NCI-H1092 (cell line): ENCODE measurements around the gene FAM20A.
"Not testable (repeated sequence)": the region's sequence is repeated elsewhere in the genome, so short reads cannot be mapped to it uniquely, and the experiment has no call there.

Experiments used
- DNase-seq: peaks from one replicate; lab custom pipeline; 2025; lab: John Stamatoyannopoulos, UW

FAM20A gene

GRCh38 chr17:68589086-68589485 is 12.1 kb downstream of the FAM20A start:
- no peak for DNase-seq

DNA sequence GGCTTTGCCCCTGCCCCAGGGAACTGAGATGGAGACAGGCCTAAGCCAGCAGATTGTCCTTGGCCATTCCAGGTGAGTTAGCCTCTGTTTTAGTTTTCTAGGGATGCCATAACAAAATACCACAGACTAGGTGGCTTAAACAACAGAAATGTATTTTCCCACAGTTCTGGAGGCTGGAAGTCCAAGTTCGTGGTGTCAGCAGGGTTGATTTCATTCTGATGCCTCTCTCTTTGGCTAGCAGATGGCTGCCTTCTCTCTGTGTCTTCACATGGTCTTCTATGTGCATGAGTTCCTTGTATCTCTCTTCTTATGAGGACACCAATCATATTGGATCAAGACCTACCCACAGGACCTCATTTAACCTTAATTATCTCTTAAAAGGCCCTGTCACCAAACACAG is 12.8 kb downstream of the FAM20A start:
- no peak for DNase-seq

- no peak for DNase-seq
Observed at GRCh38 chr17:68587847-68588246, 13.3 kb downstream of the FAM20A start.

- no peak for DNase-seq
Observed at GRCh38 chr17:68587026-68587425, 14.1 kb downstream of the FAM20A start.

DNA sequence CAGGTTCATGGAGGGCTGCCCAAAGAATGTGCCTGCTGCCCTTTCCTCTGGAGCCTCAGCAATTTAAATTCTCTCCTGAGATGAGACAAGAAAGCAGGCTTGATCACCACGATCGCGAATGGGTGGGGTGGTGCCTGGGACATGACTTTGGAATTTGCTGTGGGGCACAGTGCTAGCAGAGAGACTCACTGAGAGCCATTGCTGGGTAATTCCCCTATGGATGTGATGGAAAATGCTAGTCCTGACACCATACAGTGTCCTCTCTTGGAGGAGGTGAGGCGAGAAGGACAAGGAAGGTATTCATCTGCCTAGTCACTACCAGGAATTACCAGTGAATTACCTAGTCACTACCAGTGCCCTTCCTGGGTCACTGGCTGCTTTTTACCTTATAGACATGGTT is 15.5 kb downstream of the FAM20A start:
- no peak for DNase-seq

DNA sequence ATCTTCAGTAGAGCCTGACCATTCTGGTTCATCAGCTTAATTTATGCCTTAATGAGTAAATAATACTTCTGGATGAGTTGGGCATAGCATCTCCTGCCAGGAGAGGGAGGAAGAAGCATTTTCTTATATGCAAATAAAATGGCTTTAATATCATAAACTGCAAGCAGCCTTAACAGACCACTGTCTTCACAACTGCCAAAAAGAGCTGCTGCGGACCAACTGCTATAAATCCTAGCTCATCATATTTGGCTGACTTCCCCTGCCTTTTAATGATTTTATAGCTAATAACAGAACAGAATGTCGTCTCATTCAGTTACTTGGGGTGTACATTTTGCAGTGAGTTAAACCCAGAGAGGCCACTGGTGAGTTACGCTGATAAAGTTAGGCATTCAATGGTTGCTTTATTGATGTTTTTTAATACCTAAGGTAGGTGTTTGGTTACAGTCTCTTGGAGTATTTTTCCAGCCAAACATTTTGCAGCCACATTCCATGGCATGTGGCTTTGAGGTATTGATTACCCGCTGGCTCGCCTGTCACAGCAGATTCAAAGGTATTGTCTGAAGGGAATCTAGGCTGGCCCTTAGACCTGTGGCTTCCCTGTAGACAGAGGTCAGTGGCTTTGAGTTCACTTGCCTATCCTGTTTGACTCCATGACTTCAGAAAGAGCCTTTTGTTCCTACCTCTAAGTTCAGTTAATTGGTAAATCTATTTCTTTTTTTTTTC is 16.4 kb downstream of the FAM20A start:
- DNase-seq: no peak

DNA sequence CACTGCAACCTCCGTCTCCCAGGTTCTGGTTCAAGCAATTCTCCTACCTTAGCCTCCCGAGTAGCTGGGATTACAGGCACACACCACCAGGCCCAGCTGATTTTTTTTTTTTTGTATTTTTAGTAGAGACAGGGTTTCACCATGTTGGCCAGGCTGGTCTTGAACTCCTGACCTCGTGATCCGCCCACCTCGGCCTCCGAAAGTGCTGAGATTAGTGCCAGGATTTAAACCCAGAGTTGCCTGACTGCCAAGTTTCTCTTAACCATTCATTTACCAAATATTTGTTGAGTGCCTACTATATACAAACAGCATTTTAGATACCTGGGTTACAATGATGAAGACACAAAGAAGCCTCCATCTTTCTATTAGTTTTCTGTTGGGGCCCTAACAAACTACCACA is 18.3 kb downstream of the FAM20A start:
- not testable (repeated sequence) for DNase-seq

DNA sequence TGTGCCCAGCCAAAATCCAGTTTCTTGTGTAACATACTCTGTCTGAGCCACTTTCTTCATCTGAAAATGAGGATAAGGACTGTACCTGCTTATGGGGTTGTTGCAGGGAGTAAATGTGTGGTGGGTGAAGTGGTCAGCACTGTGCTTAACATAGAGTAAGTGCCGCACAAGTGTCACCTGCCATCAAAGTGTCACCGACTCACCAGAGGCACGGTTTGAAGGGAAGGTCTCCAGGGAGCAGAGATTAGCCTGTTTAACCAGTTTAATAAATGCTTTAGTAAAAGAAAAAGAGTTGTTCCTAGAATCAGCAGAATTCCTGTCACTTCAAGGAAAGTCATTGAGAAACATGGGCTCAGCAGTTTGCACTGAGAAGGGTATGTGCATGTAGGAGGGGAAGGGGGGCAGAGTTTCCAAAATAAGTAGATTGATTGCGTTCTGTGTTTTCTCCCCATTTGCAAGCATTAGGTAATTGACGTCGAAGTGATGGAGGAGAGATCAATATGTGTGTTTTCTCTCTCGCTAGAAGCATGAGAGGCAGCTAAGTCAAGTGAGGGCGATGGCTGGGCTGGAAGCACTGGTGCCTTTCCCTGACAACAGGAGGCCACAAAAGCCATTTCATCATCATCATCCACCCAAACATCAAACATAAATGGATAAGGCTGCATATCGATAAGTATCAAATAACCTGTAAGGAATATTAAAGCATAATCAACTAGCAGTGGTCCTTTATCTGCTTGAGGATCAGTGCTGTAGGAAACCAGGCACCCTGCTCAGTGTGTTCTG is 19.1 kb downstream of the FAM20A start:
- DNase-seq: no peak

DNA sequence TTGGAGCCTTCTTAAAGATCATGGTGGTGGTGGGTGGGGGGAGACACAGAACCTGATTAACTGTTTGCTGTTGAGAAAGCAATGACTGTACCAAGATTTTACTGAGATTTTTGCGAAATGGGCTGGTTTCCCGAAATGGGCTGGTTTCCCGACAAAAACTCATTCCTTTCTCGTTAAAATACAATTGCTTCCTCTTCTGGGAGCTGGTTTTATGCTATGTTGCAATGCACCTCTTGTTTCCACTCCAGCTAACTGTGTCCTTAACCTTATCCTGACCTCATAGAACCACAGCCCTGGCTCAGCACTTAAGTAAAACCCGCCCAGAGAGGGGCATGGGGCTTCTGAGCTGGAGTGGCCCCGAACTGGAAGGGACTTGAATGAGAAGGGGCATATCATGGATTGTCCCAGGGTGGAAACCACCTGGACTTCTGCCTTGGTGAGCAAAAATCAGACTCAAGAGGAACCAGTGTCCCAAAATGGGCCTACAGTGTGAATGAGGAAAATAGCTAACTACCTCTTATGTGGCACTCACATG is 20.9 kb downstream of the FAM20A start:
- DNase-seq: no peak

DNA sequence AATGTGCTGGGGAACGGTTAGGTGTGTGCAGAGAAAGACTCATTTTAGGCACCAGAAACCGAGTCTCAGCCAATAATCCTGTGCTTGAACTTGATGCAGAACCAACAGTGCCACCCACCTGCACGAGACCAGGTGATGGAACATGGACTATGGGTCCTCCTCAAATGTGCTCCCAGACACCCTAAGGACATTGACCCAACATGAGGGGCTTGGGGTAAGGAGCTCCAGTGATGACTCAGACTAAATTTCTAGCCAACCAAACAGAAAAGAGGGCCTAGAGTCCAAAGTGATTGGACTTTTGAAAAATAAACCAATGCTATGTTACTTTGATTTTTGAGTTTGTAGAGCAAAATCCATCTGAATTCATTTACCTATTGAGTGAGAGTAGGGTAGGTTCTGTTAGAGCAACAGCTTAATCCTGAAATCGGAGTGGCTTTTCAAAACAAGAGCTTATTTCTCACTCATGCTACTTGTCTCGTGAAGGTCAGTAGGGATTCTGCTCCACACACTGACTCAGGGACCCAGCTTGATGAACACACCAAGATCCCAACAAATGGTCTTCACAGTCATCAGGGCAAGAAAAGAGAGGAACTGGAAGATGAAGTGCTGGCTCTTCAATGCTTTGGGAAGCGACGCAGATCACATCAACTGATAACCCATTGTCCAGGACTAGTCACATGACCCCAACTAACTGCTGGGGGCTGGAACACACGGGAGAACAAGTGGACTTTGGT is 21.8 kb downstream of the FAM20A start:
- DNase-seq: no peak

DNA sequence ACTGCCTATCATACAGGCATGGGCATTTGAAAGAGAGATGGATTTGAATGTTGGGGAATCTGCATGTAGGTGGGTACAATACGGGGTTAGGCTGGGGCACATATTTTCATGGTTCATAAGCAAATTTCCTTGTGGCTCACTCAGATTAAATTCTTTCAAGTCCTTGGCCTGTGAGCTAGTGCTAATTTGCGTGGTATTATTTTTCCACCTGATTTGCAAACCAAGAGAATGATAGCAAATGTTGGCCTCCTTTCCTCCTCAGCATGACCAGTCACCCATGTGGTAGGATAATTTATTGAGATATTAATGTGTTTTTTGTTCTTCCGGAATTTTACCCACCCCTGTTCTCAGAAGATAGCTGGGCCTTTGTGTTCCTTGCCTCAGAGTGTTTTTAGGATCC is 22.9 kb downstream of the FAM20A start:
- DNase-seq: no peak

DNA sequence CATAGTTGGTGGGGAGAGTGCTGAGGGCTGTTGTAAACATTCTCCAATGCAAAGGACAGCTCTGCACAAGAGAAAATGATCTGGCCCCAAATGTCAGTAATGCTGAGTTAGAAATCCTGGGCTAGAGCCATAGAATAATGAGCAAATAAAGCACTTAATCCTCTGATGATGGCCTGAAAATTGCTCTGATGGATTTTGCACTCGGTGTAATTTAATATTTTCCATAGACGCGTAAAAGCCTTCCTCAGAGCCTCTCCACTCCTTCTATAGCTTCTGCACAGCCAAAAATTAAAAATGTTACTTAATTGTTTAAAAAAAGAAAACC is 23.7 kb downstream of the FAM20A start:
- peak; percentile 27 for DNase-seq

GRCh38 chr17:68576811-68577496 is 24.2 kb downstream of the FAM20A start:
- DNase-seq: no peak

- DNase-seq: no peak
Observed at GRCh38 chr17:68576137-68576536, 25.0 kb downstream of the FAM20A start.

DNA sequence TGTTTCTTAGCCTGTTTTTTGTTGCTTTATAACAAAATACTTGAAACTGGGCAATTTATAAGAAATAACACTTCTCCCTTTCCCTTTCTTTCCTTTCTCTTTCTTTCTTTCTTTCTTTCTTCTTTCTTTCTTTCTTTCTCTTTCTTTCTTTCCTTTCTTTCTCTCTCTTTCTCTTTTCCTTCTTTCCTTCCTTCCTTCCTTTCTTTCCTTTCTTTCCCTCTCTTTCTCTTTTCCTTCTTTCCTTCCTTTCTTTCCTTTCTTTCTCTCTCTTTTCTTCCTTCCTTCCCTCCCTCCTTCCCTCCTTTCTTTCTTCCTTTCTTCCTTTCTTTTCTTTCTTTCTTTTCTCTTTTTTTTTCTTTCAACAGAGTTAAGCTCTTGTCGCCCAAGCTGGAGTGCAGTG is 27.8 kb downstream of the FAM20A start:
- no peak for DNase-seq

GRCh38 chr17:68572138-68572842 is 28.9 kb downstream of the FAM20A start:
- no peak for DNase-seq

DNA sequence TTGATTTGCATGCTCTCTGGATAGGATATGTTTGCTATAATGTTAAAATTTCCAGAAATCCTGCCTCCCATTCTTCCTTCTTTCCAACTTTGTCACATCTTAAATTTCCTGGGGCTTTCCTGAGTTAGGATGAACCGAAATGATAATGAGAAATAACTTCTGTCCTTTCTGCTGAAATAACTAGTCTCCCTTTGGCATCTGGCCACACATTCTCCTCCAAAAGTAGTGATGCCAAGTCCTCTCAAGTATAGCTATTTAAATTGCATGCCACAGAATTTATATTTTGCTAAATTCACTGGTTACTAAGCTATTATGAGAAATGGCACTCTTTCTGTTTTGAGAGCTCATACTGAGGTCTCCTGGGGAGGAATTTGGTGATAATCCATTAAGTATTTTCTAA is 30.6 kb downstream of the FAM20A start:
- DNase-seq: no peak

DNA sequence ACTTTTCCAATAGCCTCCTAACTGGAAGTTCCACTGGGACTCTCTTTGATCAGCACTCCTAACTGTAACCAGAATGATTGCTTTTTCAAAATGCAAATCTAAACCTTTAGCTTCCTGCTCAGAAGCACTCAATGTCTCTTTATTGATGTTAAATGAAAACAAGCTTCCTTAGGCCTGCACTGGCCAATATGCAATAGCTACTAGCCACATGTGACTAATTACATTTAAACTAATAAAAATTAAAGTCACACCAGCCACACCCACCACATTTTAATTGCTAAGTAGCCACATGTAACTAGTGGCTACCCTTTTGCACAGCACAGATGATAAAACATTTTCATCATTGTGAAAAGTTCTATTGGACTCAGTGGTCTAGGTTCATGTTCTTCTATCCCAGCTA is 31.8 kb downstream of the FAM20A start:
- DNase-seq: no peak

GRCh38 chr17:68568581-68568980 is 32.6 kb downstream of the FAM20A start:
- DNase-seq: no peak

DNA sequence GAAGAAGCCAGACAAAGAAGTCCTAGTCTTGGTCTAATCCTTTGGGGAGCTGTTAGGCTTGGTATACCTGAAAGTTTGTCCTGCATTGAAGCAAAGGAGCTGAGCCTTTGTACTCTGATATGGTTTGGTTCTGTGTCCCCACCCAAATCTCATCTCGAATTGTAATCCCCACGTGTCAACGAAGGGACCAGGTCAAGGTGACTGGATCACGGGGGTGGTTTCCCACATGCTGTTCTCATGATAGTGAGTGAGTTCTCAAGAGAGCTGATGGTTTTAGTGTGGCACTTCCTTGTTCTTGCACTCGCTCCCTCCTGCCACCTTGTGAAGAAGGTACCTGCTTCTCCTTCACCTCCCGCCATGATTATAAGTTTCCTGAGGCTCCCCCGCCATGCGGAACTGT is 33.6 kb downstream of the FAM20A start:
- DNase-seq: no peak

DNA sequence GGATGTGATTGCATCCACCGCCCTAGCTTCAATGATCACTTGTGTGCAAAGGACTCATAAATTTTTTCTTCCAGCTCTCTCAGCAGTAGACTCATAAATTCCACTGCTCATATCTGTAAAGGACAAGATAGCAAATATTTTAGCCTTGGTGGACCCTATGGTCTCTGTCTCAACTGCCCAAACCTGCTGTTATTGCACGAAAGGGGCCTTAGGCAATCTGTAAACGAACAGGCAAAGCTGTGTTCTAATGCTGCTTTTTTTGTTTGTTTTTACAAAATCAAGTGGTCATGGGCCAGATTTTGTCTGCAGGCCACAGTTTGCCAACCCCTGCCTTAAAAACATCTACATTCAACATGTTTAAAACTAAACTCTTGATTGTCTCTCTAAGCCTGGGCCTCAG is 34.1 kb downstream of the FAM20A start:
- no peak for DNase-seq

DNA sequence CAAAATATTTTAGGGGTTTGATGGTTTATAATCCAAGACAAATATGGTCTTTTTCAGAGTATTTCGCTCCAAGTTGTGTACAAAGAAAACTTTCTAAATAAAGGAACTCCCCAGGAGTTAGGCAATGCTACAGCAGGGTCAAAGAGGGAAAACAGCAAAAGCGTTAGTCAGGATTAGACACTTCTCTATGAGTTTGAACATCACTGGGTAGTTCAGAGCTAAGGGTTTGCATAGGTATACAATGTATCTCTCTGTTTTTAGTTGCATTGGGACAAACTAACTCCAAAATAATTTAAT is 34.8 kb downstream of the FAM20A start:
- DNase-seq: no peak
